Measurements from ENCODE around the gene XPNPEP1. TPM values are rescaled to one million over a fixed set of nuclear protein-coding genes. Genes with fewer than 3 reads are reported as not detected.

The XPNPEP1 gene
- total and polyA plus RNA-seq, 2 of the 4 experiments (the other 2 are of a cell fraction) = 164 to 311 TPM

DNA sequence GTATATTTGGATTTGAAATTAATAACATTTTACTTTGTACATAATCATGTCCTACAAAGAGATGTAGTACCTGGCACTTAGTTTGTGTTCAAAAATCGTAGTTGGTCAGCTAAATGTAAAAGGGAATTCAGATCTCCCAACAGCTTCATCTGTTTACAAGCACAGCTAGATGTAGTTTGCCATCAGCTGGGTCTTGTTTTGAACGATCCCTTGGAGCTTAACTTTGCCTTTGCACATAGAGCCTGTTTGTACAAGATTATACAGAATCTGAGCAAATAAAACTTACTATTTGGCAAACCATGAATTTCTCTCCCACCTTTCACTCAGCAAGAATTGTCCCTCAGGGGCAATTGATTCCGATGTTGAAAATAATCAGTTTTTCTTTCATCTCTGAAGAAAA is 48.3 kb upstream of the XPNPEP1 start:
- H2BK20ac ChIP-seq (ENCODE audit: low read depth, low read length) = no peak overlapping the region
- H3K4me1 ChIP-seq (ENCODE audit: control insufficient read depth, insufficient read depth, low read length) = peaks cover 13% of the 10 kb centered on the region
- no peak overlapping the region for H3K4ac ChIP-seq (ENCODE audit: low read depth, low read length)
- H3K56ac ChIP-seq (ENCODE audit: extremely low read depth, insufficient read depth, low read length) = no peak overlapping the region
- no peak for TF ChIP-seq MXI1 (IDR thresholded peaks at IDR 0.05; ENCODE audit: borderline replicate concordance, low read depth, low read length)
- TF ChIP-seq, protein P1, sequence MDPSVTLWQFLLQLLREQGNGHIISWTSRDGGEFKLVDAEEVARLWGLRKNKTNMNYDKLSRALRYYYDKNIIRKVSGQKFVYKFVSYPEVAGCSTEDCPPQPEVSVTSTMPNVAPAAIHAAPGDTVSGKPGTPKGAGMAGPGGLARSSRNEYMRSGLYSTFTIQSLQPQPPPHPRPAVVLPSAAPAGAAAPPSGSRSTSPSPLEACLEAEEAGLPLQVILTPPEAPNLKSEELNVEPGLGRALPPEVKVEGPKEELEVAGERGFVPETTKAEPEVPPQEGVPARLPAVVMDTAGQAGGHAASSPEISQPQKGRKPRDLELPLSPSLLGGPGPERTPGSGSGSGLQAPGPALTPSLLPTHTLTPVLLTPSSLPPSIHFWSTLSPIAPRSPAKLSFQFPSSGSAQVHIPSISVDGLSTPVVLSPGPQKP (IDR thresholded peaks at IDR 0.05; ENCODE audit: borderline replicate concordance, low read depth, low read length) = no peak
- no peak for TF ChIP-seq NFE2L2 (IDR thresholded peaks at IDR 0.05; ENCODE audit: low read depth, low read length)
- no peak for TF ChIP-seq POLR2A (IDR thresholded peaks at IDR 0.05; ENCODE audit: low read depth, low read length)
- TF ChIP-seq, protein P2, sequence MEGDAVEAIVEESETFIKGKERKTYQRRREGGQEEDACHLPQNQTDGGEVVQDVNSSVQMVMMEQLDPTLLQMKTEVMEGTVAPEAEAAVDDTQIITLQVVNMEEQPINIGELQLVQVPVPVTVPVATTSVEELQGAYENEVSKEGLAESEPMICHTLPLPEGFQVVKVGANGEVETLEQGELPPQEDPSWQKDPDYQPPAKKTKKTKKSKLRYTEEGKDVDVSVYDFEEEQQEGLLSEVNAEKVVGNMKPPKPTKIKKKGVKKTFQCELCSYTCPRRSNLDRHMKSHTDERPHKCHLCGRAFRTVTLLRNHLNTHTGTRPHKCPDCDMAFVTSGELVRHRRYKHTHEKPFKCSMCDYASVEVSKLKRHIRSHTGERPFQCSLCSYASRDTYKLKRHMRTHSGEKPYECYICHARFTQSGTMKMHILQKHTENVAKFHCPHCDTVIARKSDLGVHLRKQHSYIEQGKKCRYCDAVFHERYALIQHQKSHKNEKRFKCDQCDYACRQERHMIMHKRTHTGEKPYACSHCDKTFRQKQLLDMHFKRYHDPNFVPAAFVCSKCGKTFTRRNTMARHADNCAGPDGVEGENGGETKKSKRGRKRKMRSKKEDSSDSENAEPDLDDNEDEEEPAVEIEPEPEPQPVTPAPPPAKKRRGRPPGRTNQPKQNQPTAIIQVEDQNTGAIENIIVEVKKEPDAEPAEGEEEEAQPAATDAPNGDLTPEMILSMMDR (conservative IDR thresholded peaks at IDR 0.05; ENCODE audit: low read depth, low read length) = no peak
- no peak for TF ChIP-seq SMC3 (IDR thresholded peaks at IDR 0.05; ENCODE audit: low read depth, low read length)
- TF ChIP-seq CEBPB (IDR thresholded peaks at IDR 0.05; ENCODE audit: low read depth, low read length) = no peak
- TF ChIP-seq MAZ (IDR thresholded peaks at IDR 0.05; ENCODE audit: borderline replicate concordance, low read depth, low read length) = no peak
- no peak for TF ChIP-seq RCOR1 (IDR thresholded peaks at IDR 0.05; ENCODE audit: insufficient replicate concordance, low read length)
- no peak for TF ChIP-seq RFX5 (IDR thresholded peaks at IDR 0.05; ENCODE audit: low read depth, low read length)
- TF ChIP-seq MAFK (IDR thresholded peaks at IDR 0.05; ENCODE audit: low read depth, low read length) = no peak
- no peak for TF ChIP-seq CHD1 (IDR thresholded peaks at IDR 0.05; ENCODE audit: low read depth, low read length)
- no peak for TF ChIP-seq FOS (IDR thresholded peaks at IDR 0.05; ENCODE audit: low read depth, low read length)
- TF ChIP-seq, protein P3, sequence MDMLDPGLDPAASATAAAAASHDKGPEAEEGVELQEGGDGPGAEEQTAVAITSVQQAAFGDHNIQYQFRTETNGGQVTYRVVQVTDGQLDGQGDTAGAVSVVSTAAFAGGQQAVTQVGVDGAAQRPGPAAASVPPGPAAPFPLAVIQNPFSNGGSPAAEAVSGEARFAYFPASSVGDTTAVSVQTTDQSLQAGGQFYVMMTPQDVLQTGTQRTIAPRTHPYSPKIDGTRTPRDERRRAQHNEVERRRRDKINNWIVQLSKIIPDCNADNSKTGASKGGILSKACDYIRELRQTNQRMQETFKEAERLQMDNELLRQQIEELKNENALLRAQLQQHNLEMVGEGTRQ (IDR thresholded peaks at IDR 0.05; ENCODE audit: low read depth, low read length) = no peak
- TF ChIP-seq RAD21 (IDR thresholded peaks at IDR 0.05; ENCODE audit: low read length) = no peak
- no peak for TF ChIP-seq BHLHE40 (IDR thresholded peaks at IDR 0.05; ENCODE audit: low read depth, low read length)
- no peak overlapping the region for H4K5ac ChIP-seq (ENCODE audit: low read depth, low read length)
- H3K23ac ChIP-seq (ENCODE audit: low read depth, low read length) = no peak overlapping the region
- H2BK5ac ChIP-seq (ENCODE audit: low read depth, low read length, poor library complexity, severe bottlenecking) = no peak overlapping the region
- no TSS peak for BruUV-seq (replicated peaks)
- DNase-seq (no peak), ATAC-seq (ENCODE audit: low read depth) (no peak)
- H3K9me1 ChIP-seq (ENCODE audit: insufficient read depth, low read length) = 0 out of 2 replicates have a peak, but pooled peaks cover 9% of the 10 kb centered on the region
- no peak overlapping the region for H2AK9ac ChIP-seq (replicated peaks; ENCODE audit: low read depth, low read length, poor library complexity)
- no peaks in the 10 kb centered on the region for H3K9me3 ChIP-seq (ENCODE audit: control insufficient read depth, insufficient read depth, low read length)
- no peak overlapping the region for H3K4me3 ChIP-seq (ENCODE audit: insufficient read depth, low read depth, low read length)
- H3K79me1 ChIP-seq (ENCODE audit: low read depth in 1 of 2, low read length in 2 of 2) = peaks cover 0 to 2% of the 10 kb centered on the region in 2 experiments; a peak in 1 of 4 replicates
- no peak overlapping the region for H3K18ac ChIP-seq (ENCODE audit: low read depth, low read length)
- no peak overlapping the region for H2BK120ac ChIP-seq (ENCODE audit: low read depth, low read length)
- no peaks in the 10 kb centered on the region for H3K27me3 ChIP-seq (ENCODE audit: control insufficient read depth, insufficient read depth, low read length)
- no peak overlapping the region for H4K91ac ChIP-seq (ENCODE audit: insufficient read depth, low read depth, low read length)
- POLR2A ChIA-PET (ENCODE audit: unreplicated experiment) = no interaction called here
- intact Hi-C loops (cut with micrococcal nuclease) = no loop called here
- H2AK5ac ChIP-seq (ENCODE audit: low read depth, low read length) = no peak overlapping the region
- peaks cover 4% of the 10 kb centered on the region for H4K20me1 ChIP-seq (ENCODE audit: insufficient read depth, low read length)
- CTCF ChIA-PET = interaction anchor here (0.6 kb wide), 1 partner anchor 43 kb away, joined by 3 read pairs; no protein-coding TSS in a partner anchor
- in situ Hi-C loops (cut with MboI; ENCODE audit: low sequenced_read_pairs) = no loop called here
- H3K4me2 ChIP-seq (ENCODE audit: low read depth, low read length) = no peak overlapping the region
- H2BK15ac ChIP-seq (ENCODE audit: low read depth, low read length) = no peak overlapping the region
- H3K9ac ChIP-seq (ENCODE audit: low read depth, low read length) = no peak overlapping the region
- H3K14ac ChIP-seq (replicated peaks; ENCODE audit: low read depth, low read length) = no peak overlapping the region
- H2AFZ ChIP-seq (replicated peaks; ENCODE audit: low read length, poor library complexity) = no peak overlapping the region
- H3K36me3 ChIP-seq (ENCODE audit: control insufficient read depth, insufficient read depth, low read length) = no peaks in the 10 kb centered on the region
- H3K27ac ChIP-seq (ENCODE audit: insufficient read depth, low read length) = no peak overlapping the region
- no peak overlapping the region for H4K8ac ChIP-seq (ENCODE audit: low read depth in 2 of 2, low read length in 2 of 2)
- dilution Hi-C loops (cut with HindIII; ENCODE audit: low sequenced_read_pairs, unreplicated experiment) = no loop called here
- WGBS, 2 experiments (ENCODE audit: extremely low coverage in 2 of 2, insufficient read length in 1 of 2) = 40% methylated on average over 1 of the region's 3 CpGs; no CpG with 5 or more reads in 1 of the 2 experiments

Measured in IMR-90 (cell line).